Measurements from ENCODE around the gene TSSK3.

Gene TSSK3

GRCh38 chr1:32400876-32401631, 38.7 kb downstream of the TSSK3 start:
- peak; percentile 43 for DNase-seq (ENCODE audit: low read depth)

DNA sequence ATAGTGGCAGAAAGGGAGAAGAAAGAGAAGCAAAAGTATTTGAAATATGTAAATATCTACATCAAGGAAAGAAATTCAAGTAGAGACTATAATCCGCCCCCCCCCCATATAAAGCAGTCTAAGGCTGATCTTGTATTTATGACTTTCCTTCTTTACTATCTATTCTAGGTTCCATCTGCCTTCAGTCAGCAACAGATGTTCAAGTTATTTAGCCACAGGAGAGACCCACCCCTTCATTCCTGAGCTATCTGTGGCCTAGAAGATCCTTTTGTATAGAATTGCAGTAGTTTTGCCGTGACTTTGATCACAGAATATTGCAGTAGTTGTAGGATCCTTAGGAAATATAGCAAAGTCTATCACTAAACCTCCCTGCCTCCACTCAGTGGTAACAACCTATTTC, 42.6 kb downstream of the TSSK3 start:
- DNase-seq (ENCODE audit: low read depth) = no peak

- DNase-seq (ENCODE audit: low read depth) = no peak
Measured at GRCh38 chr1:32405672-32406467, 43.5 kb downstream of the TSSK3 start.

- no peak for DNase-seq (ENCODE audit: low read depth)
Measured at GRCh38 chr1:32406629-32407111, 44.3 kb downstream of the TSSK3 start.

DNA sequence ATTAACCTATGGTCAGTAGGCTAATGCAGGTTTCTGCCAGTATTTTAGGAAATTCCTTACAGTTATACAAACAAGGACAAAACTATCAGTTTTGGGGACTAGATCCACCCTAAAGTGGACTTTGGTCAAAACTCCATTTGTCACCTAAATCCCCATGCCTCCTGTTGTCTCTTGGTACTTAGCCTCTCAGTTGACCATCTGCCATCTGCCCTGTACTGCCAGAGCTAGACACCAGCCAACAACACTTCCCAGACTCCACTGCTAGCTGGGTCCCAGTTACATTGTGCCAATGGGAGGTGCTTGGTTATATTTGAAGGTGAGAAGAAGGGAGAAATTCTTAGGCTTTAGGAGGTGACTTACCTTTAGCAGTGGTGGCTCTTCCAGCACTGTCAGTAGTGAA, 48.9 kb downstream of the TSSK3 start:
- DNase-seq (ENCODE audit: low read depth) = no peak

DNA sequence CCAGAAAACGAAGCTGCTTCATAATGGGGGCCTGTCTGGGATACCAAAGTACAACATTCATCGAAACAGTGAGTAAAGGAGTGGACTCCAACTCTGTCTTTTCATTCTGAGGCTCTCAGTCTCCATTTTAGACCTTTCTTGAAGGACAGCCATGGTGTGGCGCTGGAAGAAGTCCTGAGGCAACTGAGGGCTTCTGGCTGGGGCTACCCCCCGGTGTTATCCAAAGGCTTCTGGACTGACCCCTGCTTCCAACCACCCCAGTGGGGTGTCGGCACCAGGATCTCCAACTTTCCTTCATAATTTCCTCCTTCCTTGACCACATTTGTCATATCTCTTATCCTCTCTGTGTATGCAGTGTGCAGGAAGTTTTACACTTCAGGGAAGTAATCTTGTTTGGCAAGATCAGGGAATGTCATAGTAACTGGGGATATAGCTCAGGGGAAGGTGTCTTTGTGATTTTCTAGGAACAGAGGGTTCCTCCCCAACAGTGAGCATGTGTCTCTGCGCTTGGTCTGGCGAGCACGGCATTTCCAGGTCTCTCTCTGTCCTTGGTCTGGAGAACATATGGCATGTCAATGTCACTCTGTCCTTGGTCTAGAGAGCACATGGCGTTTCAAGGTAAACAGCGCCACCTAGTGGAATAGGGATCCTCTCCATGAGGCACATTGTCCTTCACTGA, 51.3 kb downstream of the TSSK3 start:
- DNase-seq (ENCODE audit: low read depth) = peak; percentile 44
